HEK293 (cell line): Measurements from ENCODE around the gene LYZL1.

ENCODE experiments used
- AEBP2 ChIP-seq: fragments of 450-650 bp; formaldehyde crosslinking; IDR thresholded peaks from 2 replicates; pipeline ENCODE4 v1.5.1; 2016; ENCODE audit warnings: missing biosample characterization, missing genetic modification characterization, borderline replicate concordance
- BCL6B ChIP-seq: fragments of 450-650 bp; formaldehyde crosslinking; IDR thresholded peaks from 2 replicates; pipeline ENCODE4 v1.5.1; 2017; ENCODE audit warnings: missing biosample characterization, missing genetic modification characterization
- EGR2 ChIP-seq: fragments of 450-650 bp; formaldehyde crosslinking; IDR thresholded peaks from 2 replicates; pipeline ENCODE4 v1.5.1; 2016; ENCODE audit warnings: low read depth, missing biosample characterization, missing genetic modification characterization
- KLF10 ChIP-seq: fragments of 450-650 bp; IDR thresholded peaks from 2 replicates; pipeline ENCODE4 v1.5.1; 2018; ENCODE audit warnings: missing biosample characterization, mild to moderate bottlenecking, missing genetic modification characterization
- SCRT2 ChIP-seq: fragments of 450-650 bp; formaldehyde crosslinking; IDR thresholded peaks from 2 replicates; pipeline ENCODE4 v1.5.1; 2016; ENCODE audit warnings: missing biosample characterization, missing genetic modification characterization
- SP3 ChIP-seq: fragments of 450-650 bp; formaldehyde crosslinking; IDR thresholded peaks from 2 replicates; pipeline ENCODE4 v1.5.1; 2016; ENCODE audit warnings: missing biosample characterization, missing genetic modification characterization
- YY1 ChIP-seq: fragments of 450-650 bp; formaldehyde crosslinking; IDR thresholded peaks from 2 replicates; pipeline ENCODE4 v1.5.1; 2018; ENCODE audit warnings: missing biosample characterization, missing genetic modification characterization
- YY2 ChIP-seq: fragments of 450-650 bp; formaldehyde crosslinking; IDR thresholded peaks from 2 replicates; pipeline ENCODE4 v1.5.1; 2016; ENCODE audit warnings: missing biosample characterization, missing genetic modification characterization
- ZBTB11 ChIP-seq: fragments of 450-650 bp; formaldehyde crosslinking; conservative IDR thresholded peaks from 2 replicates; pipeline ENCODE4 v1.5.1; 2016; ENCODE audit warnings: low read depth, missing biosample characterization, missing genetic modification characterization
- ZBTB20 ChIP-seq: fragments of 450-650 bp; formaldehyde crosslinking; IDR thresholded peaks from 2 replicates; pipeline ENCODE4 v1.5.1; 2016; ENCODE audit warnings: missing biosample characterization, missing genetic modification characterization
- ZFP3 ChIP-seq: fragments of 450-650 bp; formaldehyde crosslinking; IDR thresholded peaks from 2 replicates; pipeline ENCODE4 v1.5.1; 2016; ENCODE audit warnings: low read depth, missing biosample characterization, missing genetic modification characterization
- ZNF114 ChIP-seq: fragments of 450-650 bp; formaldehyde crosslinking; IDR thresholded peaks from 2 replicates; pipeline ENCODE4 v1.5.0; 2017; ENCODE audit warnings: missing biosample characterization, missing genetic modification characterization
- ZNF121 ChIP-seq: fragments of 450-650 bp; formaldehyde crosslinking; IDR thresholded peaks from 2 replicates; pipeline ENCODE4 v1.5.1; 2016; ENCODE audit warnings: missing biosample characterization, missing genetic modification characterization
- ZNF175 ChIP-seq: fragments of 450-650 bp; formaldehyde crosslinking; IDR thresholded peaks from 2 replicates; pipeline ENCODE4 v1.5.1; 2016; ENCODE audit warnings: missing biosample characterization, missing genetic modification characterization
- ZNF18 ChIP-seq: fragments of 450-650 bp; formaldehyde crosslinking; IDR thresholded peaks from 2 replicates; pipeline ENCODE4 v1.5.1; 2016; ENCODE audit warnings: missing biosample characterization, missing genetic modification characterization
- ZNF266 ChIP-seq: fragments of 450-650 bp; formaldehyde crosslinking; IDR thresholded peaks from 2 replicates; pipeline ENCODE4 v1.5.1; 2016; ENCODE audit warnings: missing biosample characterization, missing genetic modification characterization, low read depth
- ZNF302 ChIP-seq: fragments of 450-650 bp; formaldehyde crosslinking; IDR thresholded peaks from 2 replicates; pipeline ENCODE4 v1.5.1; 2016; ENCODE audit warnings: missing biosample characterization, missing genetic modification characterization, low read depth
- ZNF473 ChIP-seq: fragments of 450-650 bp; formaldehyde crosslinking; IDR thresholded peaks from 2 replicates; pipeline ENCODE4 v1.5.1; 2017; ENCODE audit warnings: missing biosample characterization, missing genetic modification characterization
- ZNF518A ChIP-seq: fragments of 450-650 bp; formaldehyde crosslinking; conservative IDR thresholded peaks from 2 replicates; pipeline ENCODE4 v1.5.1; 2016; ENCODE audit warnings: low read depth, missing biosample characterization, missing genetic modification characterization
- ZNF561 ChIP-seq: fragments of 450-650 bp; IDR thresholded peaks from 2 replicates; pipeline ENCODE4 v1.5.1; 2018; ENCODE audit warnings: missing biosample characterization, missing genetic modification characterization, borderline replicate concordance
- ZNF571 ChIP-seq: fragments of 450-650 bp; formaldehyde crosslinking; IDR thresholded peaks from 2 replicates; pipeline ENCODE4 v1.5.0; 2017; ENCODE audit warnings: missing biosample characterization, missing genetic modification characterization
- ZNF704 ChIP-seq: fragments of 450-650 bp; formaldehyde crosslinking; IDR thresholded peaks from 2 replicates; pipeline ENCODE4 v1.5.1; 2016; ENCODE audit warnings: missing biosample characterization, missing genetic modification characterization
- ZNF792 ChIP-seq: fragments of 450-650 bp; formaldehyde crosslinking; IDR thresholded peaks from 2 replicates; pipeline ENCODE4 v1.5.1; 2016; ENCODE audit warnings: missing biosample characterization, missing genetic modification characterization
- ZSCAN4 ChIP-seq: fragments of 450-650 bp; formaldehyde crosslinking; IDR thresholded peaks from 2 replicates; pipeline ENCODE4 v1.5.1; 2017; ENCODE audit warnings: missing biosample characterization, missing genetic modification characterization

LYZL1 gene

GRCh38 chr10:29257106-29257783, 31.6 kb upstream of the LYZL1 start (continued):
- TF ChIP-seq ZBTB20 (tag by site-specific recombination) (peak; percentile 63; the same call in 1 of the 2 replicates), ZNF571 (tag by site-specific recombination) (no peak), BCL6B (tag by site-specific recombination) (0 out of 2 replicates have a peak, but pooled peaks have one; percentile 26), SCRT2 (no peak), ZSCAN4 (no peak), ZNF704 (no peak), AEBP2 (no peak), ZNF114 (no peak), ZNF175 (tag by site-specific recombination) (no peak), YY1 (tag by site-specific recombination) (no peak), ZNF266 (tag by site-specific recombination) (no peak), ZNF121 (tag by site-specific recombination) (no peak), ZNF561 (tag by site-specific recombination) (no peak), ZNF518A (0 out of 2 replicates have a peak, but pooled peaks have one; percentile 14), KLF10 (tag by site-specific recombination) (0 out of 2 replicates have a peak, but pooled peaks have one; percentile 10), ZFP3 (tag by site-specific recombination) (no peak), ZBTB11 (tag by site-specific recombination) (peak; percentile 77), ZNF302 (tag by site-specific recombination) (no peak), EGR2 (peak; percentile 74), SP3 (no peak), ZNF473 (no peak), YY2 (tag by site-specific recombination) (no peak), ZNF792 (tag by site-specific recombination) (no peak), ZNF18 (tag by site-specific recombination) (no peak)
